Fibroblast of skin of right quadriceps (primary cell): ENCODE data around the gene APOBEC3G.
"Not testable (repeated sequence)": the region's sequence is repeated elsewhere in the genome, so short reads cannot be mapped to it uniquely, and the experiment has no call there.

ENCODE experiments used
- DNase-seq: peaks from one replicate; pipeline ENCODE4 v3.0.0-alpha.2; 2013

APOBEC3G gene

DNA sequence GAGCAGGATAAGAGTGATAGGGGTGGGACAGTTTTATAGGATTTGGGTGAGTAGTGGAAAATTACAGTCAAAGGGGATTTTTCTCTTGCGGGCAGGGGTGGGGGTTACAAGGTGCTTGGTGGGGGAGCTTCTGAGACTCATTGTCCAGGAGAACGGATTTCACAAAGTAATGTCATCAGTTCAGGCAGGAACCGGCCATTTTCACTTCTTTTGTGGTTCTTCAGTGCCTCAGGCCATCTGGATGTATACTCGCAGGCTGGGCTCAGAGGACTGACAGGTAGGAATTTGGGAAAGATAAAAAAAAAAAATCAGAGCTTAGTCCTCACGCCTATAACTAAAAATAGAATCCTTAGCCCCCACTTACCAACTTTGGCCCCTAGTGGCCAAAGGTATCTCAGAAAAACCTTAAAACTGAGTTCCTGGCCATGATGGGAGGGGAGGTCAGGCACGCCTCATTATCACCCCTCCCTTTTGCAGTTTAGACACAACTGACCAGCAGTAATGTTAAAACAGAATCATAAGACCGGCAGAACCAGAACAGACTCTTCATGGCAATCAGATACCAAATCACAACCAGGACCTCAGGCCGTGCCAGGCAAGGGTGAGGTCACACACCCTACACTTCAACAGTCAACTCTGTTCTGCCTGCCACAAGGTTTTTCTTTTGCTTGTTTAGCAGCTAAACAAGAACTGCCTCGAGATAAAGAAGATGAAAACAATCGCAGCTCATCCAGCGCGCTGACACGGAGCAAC, 8.9 kb upstream of the APOBEC3G start:
- DNase-seq: no peak

- no peak for DNase-seq
Observed at GRCh38 chr22:39070186-39070585, 6.9 kb upstream of the APOBEC3G start.

DNA sequence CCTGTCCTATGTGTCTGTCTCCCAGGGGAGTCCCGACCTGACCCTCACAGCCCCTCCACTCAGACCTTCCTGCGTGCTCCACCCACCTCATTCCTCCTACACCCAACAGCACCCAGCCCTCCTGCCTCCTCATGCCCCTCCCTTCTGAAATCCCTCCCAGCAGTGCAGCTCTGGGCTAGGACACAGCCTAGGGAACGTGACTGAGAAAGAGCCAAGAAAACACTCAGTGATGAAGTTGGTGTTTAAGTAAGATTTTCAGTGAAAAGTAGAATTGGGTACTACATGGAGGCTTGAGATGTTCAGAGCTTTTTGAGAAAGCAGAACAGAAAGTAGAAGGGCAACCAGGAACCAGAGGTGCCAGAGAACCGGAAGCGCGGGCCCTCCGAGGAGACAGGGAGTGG, 4.5 kb upstream of the APOBEC3G start:
- not testable (repeated sequence) for DNase-seq

DNA sequence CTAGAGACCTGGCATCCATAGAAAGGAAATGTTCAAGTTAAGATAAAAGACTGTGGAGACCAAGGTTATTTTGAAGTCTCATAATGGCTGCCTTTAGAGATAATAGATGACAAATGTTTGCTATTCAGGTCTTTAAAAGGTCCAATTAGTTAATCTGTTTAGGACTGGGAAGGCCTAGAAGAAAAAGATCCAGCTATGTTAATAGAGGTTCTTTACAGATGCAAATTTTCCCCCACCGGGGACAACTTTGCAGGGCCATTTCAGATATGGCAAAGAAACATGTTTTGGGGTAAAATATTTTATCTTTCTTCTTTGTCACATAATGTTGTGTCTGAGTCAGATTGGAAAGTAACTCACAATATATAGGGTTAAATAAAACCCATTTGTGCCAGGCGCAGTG, 3.1 kb upstream of the APOBEC3G start:
- no peak for DNase-seq

GRCh38 chr22:39076155-39077025, 685 bp upstream of the APOBEC3G start:
- not testable (repeated sequence) for DNase-seq

DNA sequence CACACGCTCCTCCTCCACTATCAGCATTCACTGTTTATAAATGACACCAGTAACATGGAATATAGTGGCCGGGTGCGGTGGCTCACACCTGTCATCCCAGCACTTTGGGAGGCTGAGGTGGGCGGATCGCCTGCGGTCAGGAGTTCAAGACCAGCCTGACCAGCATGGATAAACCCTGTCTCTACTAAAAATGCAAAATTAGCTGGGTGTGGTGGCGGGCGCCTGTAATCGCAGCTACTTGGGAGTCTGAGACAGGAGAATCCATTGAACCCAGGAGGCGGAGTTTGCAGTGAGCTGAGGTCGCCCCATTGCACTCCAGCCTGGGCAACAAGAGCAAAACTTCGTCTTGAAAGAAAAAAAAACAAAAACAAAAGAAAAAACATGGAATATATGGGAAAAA, 837 bp downstream of the APOBEC3G start:
- not testable (repeated sequence) for DNase-seq

DNA sequence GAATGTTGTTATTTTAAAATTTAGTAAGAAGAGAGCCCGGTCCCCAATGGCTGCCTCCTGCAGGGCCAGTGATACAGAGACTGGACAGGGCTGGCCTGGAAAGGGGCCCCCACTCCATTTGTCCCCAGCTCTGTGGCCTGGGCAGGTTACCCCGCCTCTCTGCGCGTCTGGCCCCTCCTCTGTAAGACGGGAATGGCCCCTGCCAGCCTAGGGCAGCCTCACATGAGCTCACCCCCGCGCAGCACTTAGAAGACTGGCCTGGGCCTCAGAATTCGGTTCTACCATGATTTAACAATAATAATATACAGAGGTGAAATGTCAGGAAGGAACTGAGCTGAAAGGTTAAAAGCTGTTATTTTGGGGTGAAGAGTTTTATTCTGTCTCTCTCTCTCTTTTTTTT, 1.3 kb downstream of the APOBEC3G start:
- DNase-seq: no peak

- DNase-seq: not testable (repeated sequence)
Observed at GRCh38 chr22:39079054-39079637, 2.1 kb downstream of the APOBEC3G start.

GRCh38 chr22:39080052-39080762, 3.1 kb downstream of the APOBEC3G start:
- no peak for DNase-seq

DNA sequence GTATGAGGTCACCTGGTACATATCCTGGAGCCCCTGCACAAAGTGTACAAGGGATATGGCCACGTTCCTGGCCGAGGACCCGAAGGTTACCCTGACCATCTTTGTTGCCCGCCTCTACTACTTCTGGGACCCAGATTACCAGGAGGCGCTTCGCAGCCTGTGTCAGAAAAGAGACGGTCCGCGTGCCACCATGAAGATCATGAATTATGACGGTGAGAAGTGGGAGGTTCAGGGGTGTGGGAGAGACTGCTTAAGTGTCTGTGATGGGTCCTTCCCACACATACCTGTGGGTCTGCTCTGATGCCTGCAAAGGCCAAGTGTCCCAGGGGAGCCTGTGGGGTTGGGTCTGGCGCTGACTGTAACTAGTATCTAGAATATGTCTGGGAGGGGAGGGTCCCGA, 3.9 kb downstream of the APOBEC3G start:
- DNase-seq: no peak

DNA sequence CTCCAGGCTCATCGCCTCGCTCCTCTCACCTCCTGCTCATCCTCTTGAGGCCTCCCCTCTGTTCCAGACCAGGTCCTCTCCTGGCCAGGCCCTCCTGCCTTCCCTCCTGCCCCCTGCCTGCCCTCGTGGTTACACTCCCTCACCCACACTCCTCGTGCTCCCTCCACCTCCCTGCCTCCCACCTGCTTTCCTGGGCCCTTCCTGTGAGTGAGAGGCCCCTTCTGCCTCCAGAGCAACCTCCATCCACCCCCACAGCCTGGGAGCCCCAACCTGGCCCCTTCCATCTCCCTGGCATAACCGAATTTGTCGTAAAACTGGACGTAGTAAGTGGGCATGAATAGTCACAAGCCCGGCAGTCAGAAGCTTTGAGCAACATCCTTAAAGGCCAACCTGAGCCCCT, 4.5 kb downstream of the APOBEC3G start:
- no peak for DNase-seq

GRCh38 chr22:39083212-39084165, 6.4 kb downstream of the APOBEC3G start:
- DNase-seq: no peak

DNA sequence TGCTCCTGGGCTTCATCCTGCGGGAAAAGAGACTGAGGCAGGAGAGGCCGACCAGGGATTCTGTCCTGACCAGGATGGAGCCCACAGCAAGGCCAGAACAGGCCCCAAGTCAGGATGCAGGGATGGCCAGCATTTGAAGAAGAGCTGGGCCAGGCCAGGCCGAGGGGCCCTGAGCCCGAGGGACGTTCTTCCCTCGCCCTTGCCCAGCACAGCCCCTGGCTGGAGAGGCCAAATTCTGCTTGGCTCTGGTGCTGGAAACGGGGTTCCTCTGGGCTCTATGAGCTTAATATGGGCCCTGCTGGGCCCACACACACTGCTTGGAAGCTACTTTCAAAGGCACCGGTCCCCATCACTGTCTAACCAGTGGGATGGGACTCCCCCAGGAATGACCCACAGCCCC, 7.6 kb downstream of the APOBEC3G start:
- no peak for DNase-seq

GRCh38 chr22:39087098-39087497, 10.0 kb downstream of the APOBEC3G start:
- DNase-seq: no peak

DNA sequence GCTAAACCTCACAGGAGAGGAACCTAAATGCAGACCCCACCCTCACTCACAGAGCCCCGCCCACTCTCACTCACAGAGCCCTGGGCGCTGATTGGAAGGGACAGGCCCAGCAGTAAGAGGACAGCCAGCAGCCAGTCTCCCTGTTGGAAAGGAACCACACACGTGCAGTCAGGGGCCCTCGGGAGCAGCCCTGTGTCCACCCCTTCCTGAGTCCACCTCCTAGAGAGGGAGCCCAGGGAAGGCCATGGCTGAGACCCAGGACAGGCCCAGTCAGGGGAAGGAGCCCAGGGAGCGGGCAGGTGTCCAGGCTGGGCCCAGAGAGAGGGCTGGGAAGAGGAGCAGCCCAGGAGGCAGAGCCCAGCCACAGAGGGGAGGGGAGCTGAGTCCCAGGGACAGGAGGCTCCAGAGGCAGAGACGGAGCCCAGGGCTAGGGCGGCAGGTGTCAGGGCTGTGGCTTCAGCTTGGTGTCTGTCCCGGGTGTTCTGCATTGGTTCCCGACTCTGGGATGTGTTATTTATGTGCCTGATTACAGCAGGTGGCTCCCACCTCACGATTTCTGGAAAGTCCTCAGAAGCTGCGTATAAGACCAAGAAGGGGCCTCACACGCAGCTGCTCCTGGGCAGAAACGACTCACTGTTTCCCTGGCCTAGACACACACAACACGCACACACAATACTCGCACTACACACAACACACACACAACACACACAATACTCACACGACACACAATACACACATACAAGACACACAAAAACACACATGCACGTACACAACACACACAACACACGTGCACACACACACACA, 11.0 kb downstream of the APOBEC3G start:
- no peak for DNase-seq

DNA sequence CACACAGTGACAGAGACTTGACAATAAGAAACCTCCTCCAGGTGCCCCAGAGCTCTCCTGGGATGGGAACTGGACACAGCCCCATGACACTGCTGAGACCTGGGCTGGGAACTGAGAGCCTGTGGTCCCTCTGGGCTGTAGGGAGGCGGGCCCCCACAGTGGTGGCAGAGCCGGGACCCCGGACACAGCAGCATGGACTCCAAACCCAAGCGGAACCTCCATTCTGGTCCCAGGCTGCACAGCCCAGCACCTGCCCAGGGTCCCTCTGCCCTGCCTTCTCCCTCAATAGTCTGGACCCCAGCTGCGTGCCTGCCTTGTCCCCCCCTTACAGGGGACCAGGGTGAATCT, 11.6 kb downstream of the APOBEC3G start:
- DNase-seq: no peak

- no peak for DNase-seq
Observed at GRCh38 chr22:39089928-39090327, 12.9 kb downstream of the APOBEC3G start.

DNA sequence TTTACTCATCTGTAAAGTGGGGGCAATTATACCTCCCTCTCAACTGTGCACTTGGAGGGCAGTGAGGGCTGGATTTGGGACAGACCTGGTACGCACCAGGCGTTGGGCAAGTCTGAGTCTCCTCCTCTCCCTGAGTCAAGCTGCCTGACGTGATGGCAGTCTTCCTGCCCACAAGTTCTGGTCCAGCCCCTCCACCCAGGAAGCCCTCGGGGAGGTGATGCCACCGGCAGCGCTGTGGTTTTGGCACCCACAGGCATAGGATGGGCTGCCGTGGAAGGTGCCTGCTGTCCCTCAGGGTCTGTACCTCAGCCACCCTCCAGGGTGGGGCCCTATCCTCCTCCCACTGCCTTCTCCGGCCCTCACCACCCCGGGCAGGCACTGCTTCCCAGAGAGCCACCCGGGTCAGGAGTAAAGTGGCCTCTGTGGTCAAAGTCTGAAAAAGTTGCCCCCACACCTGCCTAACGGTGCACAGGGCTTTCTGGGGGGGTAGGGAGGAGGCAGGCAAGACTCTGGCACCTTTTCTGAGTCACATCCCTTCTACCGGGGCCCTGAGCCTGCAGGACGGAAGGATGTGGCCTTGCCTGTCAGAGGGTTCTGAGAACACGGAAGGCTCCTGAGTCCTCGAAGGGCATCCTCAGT, 13.5 kb downstream of the APOBEC3G start:
- no peak for DNase-seq

DNA sequence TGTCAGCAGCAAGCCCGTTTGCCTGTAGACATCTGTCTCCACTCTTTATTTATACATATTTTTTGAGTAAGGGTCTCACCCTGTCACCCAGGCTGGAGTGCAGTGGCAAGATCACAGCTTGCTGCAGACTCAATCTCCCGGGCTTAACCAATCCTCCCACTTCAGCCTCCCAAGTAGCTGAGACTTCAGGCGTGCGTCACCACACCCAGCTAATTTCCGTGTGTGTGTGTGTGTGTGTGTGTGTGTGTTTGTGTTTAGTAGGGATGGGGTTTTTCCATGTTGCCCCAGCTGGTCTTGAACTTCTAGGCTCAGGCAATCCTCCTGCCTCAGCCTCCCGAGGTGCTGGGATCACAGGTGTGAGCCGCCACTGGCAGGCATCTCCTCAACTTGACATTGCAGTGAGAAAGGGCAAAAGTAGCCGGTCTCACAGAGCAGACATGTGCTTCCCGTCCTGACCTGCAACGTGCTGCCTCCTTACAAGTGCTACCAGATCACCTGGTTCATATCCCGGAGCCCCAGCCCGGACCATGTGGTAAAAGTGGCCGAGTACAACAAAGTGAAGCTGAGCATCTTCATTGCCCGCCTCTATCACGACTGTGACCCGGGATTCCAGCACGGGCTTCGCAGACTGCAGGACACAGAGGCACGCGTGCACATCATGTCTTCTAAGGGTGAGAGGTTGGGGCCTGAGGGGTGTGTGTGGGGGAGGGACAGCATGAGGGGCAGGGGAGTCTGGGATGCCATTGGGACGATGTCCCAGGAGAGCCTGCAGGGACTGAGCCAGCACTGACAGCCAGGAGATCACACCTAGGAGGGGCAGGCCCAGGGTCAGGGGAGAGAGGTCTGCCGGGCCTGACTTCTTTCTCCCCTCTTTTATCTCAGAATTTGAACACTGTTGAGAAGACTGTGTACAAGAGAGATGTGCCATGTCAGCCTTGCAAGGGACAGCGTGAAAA, 14.3 kb downstream of the APOBEC3G start:
- DNase-seq: no peak
